ENCODE measurements around the gene KBTBD13.
A peak's percentile ranks its signal among the peaks of the same experiment; 100 is the strongest.
"Not testable (repeated sequence)": the region's sequence is repeated elsewhere in the genome, so short reads cannot be mapped to it uniquely, and the experiment has no call there.

KBTBD13 gene

GRCh38 chr15:65099801-65100200 is 23.3 kb downstream of the KBTBD13 start:
- DNase-seq; in situ Hi-C loops (cut with MboI; ENCODE audit: low pct_unique_long_range_greater_than_20kb, low sequenced_read_pairs): not testable (repeated sequence)

GRCh38 chr15:65100442-65100841 is 23.9 kb downstream of the KBTBD13 start:
- no peak for DNase-seq
- in situ Hi-C loops (cut with MboI; ENCODE audit: low pct_unique_long_range_greater_than_20kb, low sequenced_read_pairs): no loop called here

GRCh38 chr15:65101411-65101890 is 24.9 kb downstream of the KBTBD13 start:
- peak; percentile 85 for DNase-seq
- in situ Hi-C loops (cut with MboI; ENCODE audit: low pct_unique_long_range_greater_than_20kb, low sequenced_read_pairs): no loop called here

- in situ Hi-C loops (cut with MboI; ENCODE audit: low pct_unique_long_range_greater_than_20kb, low sequenced_read_pairs): no loop called here
- no peak for DNase-seq
Measured at GRCh38 chr15:65101891-65102708, 25.6 kb downstream of the KBTBD13 start.

GRCh38 chr15:65102912-65103311 is 26.4 kb downstream of the KBTBD13 start:
- DNase-seq: no peak
- in situ Hi-C loops (cut with MboI; ENCODE audit: low pct_unique_long_range_greater_than_20kb, low sequenced_read_pairs): no loop called here

- in situ Hi-C loops (cut with MboI; ENCODE audit: low pct_unique_long_range_greater_than_20kb, low sequenced_read_pairs): no loop called here
- DNase-seq: no peak
Measured at GRCh38 chr15:65105038-65105437, 28.5 kb downstream of the KBTBD13 start.

- in situ Hi-C loops (cut with MboI; ENCODE audit: low pct_unique_long_range_greater_than_20kb, low sequenced_read_pairs): no loop called here
- DNase-seq: no peak
Measured at GRCh38 chr15:65106011-65106590, 29.6 kb downstream of the KBTBD13 start.

- in situ Hi-C loops (cut with MboI; ENCODE audit: low pct_unique_long_range_greater_than_20kb, low sequenced_read_pairs): no loop called here
- DNase-seq: no peak
Measured at GRCh38 chr15:65110676-65111292, 34.2 kb downstream of the KBTBD13 start.

GRCh38 chr15:65115086-65115485 is 38.5 kb downstream of the KBTBD13 start, which contains the start of gene UBAP1L:
Gene UBAP1L, minus strand, starts transcription at chr15:65115200. Its CDS starts 8,985 bp downstream, at chr15:65106215.
- in situ Hi-C loops (cut with MboI; ENCODE audit: low pct_unique_long_range_greater_than_20kb, low sequenced_read_pairs): no loop called here
- no peak for DNase-seq

GRCh38 chr15:65115542-65115941 is 39.0 kb downstream of the KBTBD13 start:
- DNase-seq: no peak
- in situ Hi-C loops (cut with MboI; ENCODE audit: low pct_unique_long_range_greater_than_20kb, low sequenced_read_pairs): no loop called here

Data from KBM-7 (cell line).